Esophagus squamous epithelium (tissue), 4 donors: Measurements from ENCODE around the gene TACSTD2.

Source experiments
- CTCF ChIP-seq, 6 experiments: fragments of 450-650 bp in 4 of 6; fragments of 200-600 bp in 2 of 6; sonication (generic) in 2 of 6; IDR thresholded peaks; one replicate each; pipeline ENCODE4 v1.5.1; 2016 to 2019; ENCODE audit warnings: antibody characterized with exemption in 6 of 6, mild to moderate bottlenecking in 4 of 6, moderate library complexity in 4 of 6
- POLR2A ChIP-seq, 4 donors: fragments of 450-650 bp; IDR thresholded peaks; one replicate each; pipeline ENCODE4 v1.6.1; 2017; ENCODE audit warnings: antibody characterized with exemption in 4 of 4, mild to moderate bottlenecking in 4 of 4, moderate library complexity in 3 of 4

GRCh38 chr1:58620926-58621325, 43.9 kb upstream of the TACSTD2 start:
- no peak for TF ChIP-seq CTCF (IDR thresholded peaks at IDR 0.05)
- no peak for TF ChIP-seq POLR2A (IDR thresholded peaks at IDR 0.05)
